Mesothelial cell of epicardium (in vitro differentiated cells): Measurements from ENCODE around the gene PNMA8C. TPM values are rescaled to one million over a fixed set of nuclear protein-coding genes. Genes with fewer than 3 reads are reported as not detected.
"Not testable (repeated sequence)": the region's sequence is repeated elsewhere in the genome, so short reads cannot be mapped to it uniquely, and the experiment has no call there.

ENCODE experiments used
- DNase-seq, 2 experiments: peaks; one replicate each; pipeline ENCODE4 v3.0.0; 2021; ENCODE audit warnings: low spot score in 2 of 2; ENCODE audit not compliant: unreplicated experiment in 2 of 2
- H3K27ac Mint-ChIP-seq: 2 replicates; pipeline ENCODE4 v1.8.0; 2021; ENCODE audit warnings: mixed read lengths
- H3K27me3 Mint-ChIP-seq: 2 replicates; pipeline ENCODE4 v1.8.0; 2021; ENCODE audit warnings: low read depth, mixed read lengths
- H3K36me3 Mint-ChIP-seq: 2 replicates; pipeline ENCODE4 v1.8.0; 2021; ENCODE audit warnings: mixed read lengths
- H3K4me1 Mint-ChIP-seq: 2 replicates; pipeline ENCODE4 v1.8.0; 2021; ENCODE audit warnings: mixed read lengths
- H3K4me3 Mint-ChIP-seq: 2 replicates; pipeline ENCODE4 v1.8.0; 2021; ENCODE audit warnings: mild to moderate bottlenecking, moderate library complexity, mixed read lengths
- H3K9me3 Mint-ChIP-seq: 2 replicates; pipeline ENCODE4 v1.8.0; 2021; ENCODE audit warnings: mixed read lengths
- CTCF ChIP-seq: fragments of 200-600 bp; sonication (generic); IDR thresholded peaks from one replicate; pipeline ENCODE4 v1.5.0; 2021; ENCODE audit warnings: antibody characterized with exemption; ENCODE audit not compliant: unreplicated experiment
- total RNA-seq: library from RNA; stranded (reverse); gene quantifications from 3 replicates; pipeline ENCODE4 v1.2.1, GENCODE V29; 2021

Gene PNMA8C
- total RNA-seq, 1 donor from 2014 or later = 0.49 TPM

GRCh38 chr19:46376241-46377153 lies 52.2 kb downstream of the PNMA8C start:
- H3K4me3 Mint-ChIP-seq = no peak overlapping the region
- no peak for TF ChIP-seq CTCF
- H3K36me3 Mint-ChIP-seq = peaks cover 35% of the 10 kb centered on the region
- H3K4me1 Mint-ChIP-seq = peaks cover 21% of the 10 kb centered on the region
- no peak for DNase-seq
- no peaks in the 10 kb centered on the region for H3K27me3 Mint-ChIP-seq
- no peak overlapping the region for H3K27ac Mint-ChIP-seq
- H3K9me3 Mint-ChIP-seq = peaks cover 11% of the 10 kb centered on the region

- Mint-ChIP-seq H3K4me1 (peaks cover 21% of the 10 kb centered on the region), H3K36me3 (peaks cover 28% of the 10 kb centered on the region)
- not testable (repeated sequence) for H3K27ac Mint-ChIP-seq, H3K4me3 Mint-ChIP-seq, DNase-seq, H3K9me3 Mint-ChIP-seq, H3K27me3 Mint-ChIP-seq
Observed at GRCh38 chr19:46375476-46376067, 53.2 kb downstream of the PNMA8C start.

Other genes starting within 250 kb of the PNMA8C start
- gene IGFL1, start 199.2 kb downstream of the PNMA8C start, total RNA-seq = 0.29 TPM in 1 of 3 replicates, not detected in the others
- 164 to 175 TPM (median 165 TPM) in 3 replicates for gene HIF3A, start 131.9 kb downstream of the PNMA8C start, total RNA-seq
- 80.6 to 86.4 TPM (median 85.2 TPM) in 3 replicates for gene PPP5C, start 81.8 kb downstream of the PNMA8C start, total RNA-seq
- 50.3 to 51.7 TPM (median 50.7 TPM) in 3 replicates for gene CCDC8, start 15.4 kb downstream of the PNMA8C start, total RNA-seq
- gene PNMA8A, start 42.6 kb upstream of the PNMA8C start, total RNA-seq = 25.8 to 27.4 TPM (median 25.9 TPM) in 3 replicates
- 3.0 to 3.2 TPM (median 3.1 TPM) in 3 replicates for gene PNMA8B, start 66.9 kb upstream of the PNMA8C start, total RNA-seq
- 231 to 233 TPM (median 231 TPM) in 3 replicates for gene CALM3, start 172.4 kb upstream of the PNMA8C start, total RNA-seq
- 5.0 to 6.2 TPM (median 5.9 TPM) in 3 replicates for gene PTGIR, start 196.2 kb upstream of the PNMA8C start, total RNA-seq
- 7.6 to 13.7 TPM (median 12.2 TPM) in 3 replicates for gene GNG8, start 207.3 kb upstream of the PNMA8C start, total RNA-seq
- 48.4 to 50.4 TPM (median 48.8 TPM) in 3 replicates for gene DACT3, start 232.2 kb upstream of the PNMA8C start, total RNA-seq